ENCODE data around the gene ST7. TPM values are rescaled to one million over a fixed set of nuclear protein-coding genes. Genes with fewer than 3 reads are reported as not detected.

Gene ST7
- total RNA-seq, 1 donor from 2014 or later: 12.9 TPM

DNA sequence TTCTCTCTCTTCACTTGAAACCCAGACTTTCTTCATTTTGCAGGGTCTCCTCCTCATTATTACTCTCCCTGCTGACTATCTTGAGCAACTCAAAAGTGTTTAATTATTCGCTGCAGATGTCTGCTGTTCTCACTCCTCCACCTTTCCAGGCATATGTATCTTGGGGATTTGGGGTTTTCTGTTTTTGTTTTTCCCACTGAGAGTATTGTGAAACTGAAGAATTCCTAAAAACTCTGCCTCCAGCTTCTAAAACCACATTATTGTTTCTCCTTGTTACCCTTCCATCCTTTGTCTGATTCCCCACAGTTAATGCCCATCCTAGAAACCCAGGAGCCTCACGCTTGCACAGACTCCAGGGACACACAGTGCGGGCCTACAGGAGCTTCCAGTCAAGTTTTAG is 318.3 kb downstream of the ST7 start:
- H3K4me3 ChIP-seq (ENCODE audit: low read depth, low read length): no peak overlapping the region
- DNase-seq (ENCODE audit: low read depth): no peak
- no peaks in the 10 kb centered on the region for H3K27me3 ChIP-seq (ENCODE audit: control insufficient read depth, insufficient read depth, low read length)
- no peak for FAIRE-seq
- no peaks in the 10 kb centered on the region for H3K36me3 ChIP-seq (ENCODE audit: control insufficient read depth, insufficient read depth, low read length)
- TF ChIP-seq, protein P1, sequence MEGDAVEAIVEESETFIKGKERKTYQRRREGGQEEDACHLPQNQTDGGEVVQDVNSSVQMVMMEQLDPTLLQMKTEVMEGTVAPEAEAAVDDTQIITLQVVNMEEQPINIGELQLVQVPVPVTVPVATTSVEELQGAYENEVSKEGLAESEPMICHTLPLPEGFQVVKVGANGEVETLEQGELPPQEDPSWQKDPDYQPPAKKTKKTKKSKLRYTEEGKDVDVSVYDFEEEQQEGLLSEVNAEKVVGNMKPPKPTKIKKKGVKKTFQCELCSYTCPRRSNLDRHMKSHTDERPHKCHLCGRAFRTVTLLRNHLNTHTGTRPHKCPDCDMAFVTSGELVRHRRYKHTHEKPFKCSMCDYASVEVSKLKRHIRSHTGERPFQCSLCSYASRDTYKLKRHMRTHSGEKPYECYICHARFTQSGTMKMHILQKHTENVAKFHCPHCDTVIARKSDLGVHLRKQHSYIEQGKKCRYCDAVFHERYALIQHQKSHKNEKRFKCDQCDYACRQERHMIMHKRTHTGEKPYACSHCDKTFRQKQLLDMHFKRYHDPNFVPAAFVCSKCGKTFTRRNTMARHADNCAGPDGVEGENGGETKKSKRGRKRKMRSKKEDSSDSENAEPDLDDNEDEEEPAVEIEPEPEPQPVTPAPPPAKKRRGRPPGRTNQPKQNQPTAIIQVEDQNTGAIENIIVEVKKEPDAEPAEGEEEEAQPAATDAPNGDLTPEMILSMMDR (IDR thresholded peaks at IDR 0.05; ENCODE audit: insufficient read depth, low read length, severe bottlenecking): no peak

- Histone ChIP-seq H3K36me3 (ENCODE audit: control insufficient read depth, insufficient read depth, low read length) (no peaks in the 10 kb centered on the region), H3K4me3 (ENCODE audit: low read depth, low read length) (no peak overlapping the region), H3K27me3 (ENCODE audit: control insufficient read depth, insufficient read depth, low read length) (no peaks in the 10 kb centered on the region)
- TF ChIP-seq, protein P1 (IDR thresholded peaks at IDR 0.05; ENCODE audit: insufficient read depth, low read length, severe bottlenecking): no peak
- FAIRE-seq (no peak), DNase-seq (ENCODE audit: low read depth) (no peak)
Measured at GRCh38 chr7:117272017-117272759, 318.9 kb downstream of the ST7 start.

- Histone ChIP-seq H3K36me3 (ENCODE audit: control insufficient read depth, insufficient read depth, low read length) (no peaks in the 10 kb centered on the region), H3K4me3 (ENCODE audit: low read depth, low read length) (no peak overlapping the region), H3K27me3 (ENCODE audit: control insufficient read depth, insufficient read depth, low read length) (no peaks in the 10 kb centered on the region)
- no peak for FAIRE-seq
- DNase-seq (ENCODE audit: low read depth): no peak
- TF ChIP-seq, protein P1 (IDR thresholded peaks at IDR 0.05; ENCODE audit: insufficient read depth, low read length, severe bottlenecking): no peak
Measured at GRCh38 chr7:117273325-117273724, 320.0 kb downstream of the ST7 start.

DNA sequence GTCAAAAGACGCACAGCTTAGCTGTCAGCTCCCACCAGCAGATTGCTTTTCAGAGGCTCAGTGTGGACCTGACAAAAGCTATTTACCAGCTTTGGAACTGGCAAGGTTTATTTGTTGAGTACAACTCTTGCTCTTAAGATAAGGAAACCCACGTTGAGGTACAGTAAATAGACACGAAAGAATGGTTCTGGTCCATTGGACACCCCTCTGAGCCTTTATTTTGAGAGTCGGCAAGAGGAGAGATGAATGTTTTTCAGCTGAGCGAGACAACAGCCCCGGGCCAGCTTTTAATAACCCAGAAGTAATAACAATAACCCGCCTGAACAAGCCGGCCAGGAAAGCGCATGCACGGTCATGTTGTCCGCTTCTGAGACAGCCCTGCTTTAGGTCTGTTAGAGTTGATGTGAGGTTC is 320.5 kb downstream of the ST7 start:
- DNase-seq (ENCODE audit: low read depth) (peak; percentile 91), FAIRE-seq (no peak)
- no peaks in the 10 kb centered on the region for H3K27me3 ChIP-seq (ENCODE audit: control insufficient read depth, insufficient read depth, low read length)
- no peak overlapping the region for H3K4me3 ChIP-seq (ENCODE audit: low read depth, low read length)
- no peaks in the 10 kb centered on the region for H3K36me3 ChIP-seq (ENCODE audit: control insufficient read depth, insufficient read depth, low read length)
- TF ChIP-seq, protein P1 (IDR thresholded peaks at IDR 0.05; ENCODE audit: insufficient read depth, low read length, severe bottlenecking): no peak

DNA sequence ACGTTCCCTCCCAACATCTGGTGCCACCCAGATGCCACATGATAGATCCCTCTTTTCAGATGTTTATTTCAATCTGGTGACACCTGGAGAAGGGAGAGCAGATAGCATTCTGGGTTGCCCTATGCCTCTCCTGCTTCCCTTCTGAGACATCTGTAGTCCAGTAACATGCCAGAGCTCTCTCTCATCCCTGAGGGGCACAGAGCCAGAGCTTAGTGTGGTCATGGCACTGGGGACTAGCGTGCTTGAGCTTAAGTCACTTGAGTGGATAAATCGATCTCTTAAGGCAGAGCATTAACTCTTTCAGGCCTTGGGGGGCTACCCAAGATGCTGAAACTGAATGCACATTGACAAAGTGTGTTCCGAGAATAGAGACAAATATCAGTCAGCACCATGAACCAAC is 321.6 kb downstream of the ST7 start:
- H3K4me3 ChIP-seq (ENCODE audit: low read depth, low read length): no peak overlapping the region
- H3K27me3 ChIP-seq (ENCODE audit: control insufficient read depth, insufficient read depth, low read length): no peaks in the 10 kb centered on the region
- TF ChIP-seq, protein P1 (IDR thresholded peaks at IDR 0.05; ENCODE audit: insufficient read depth, low read length, severe bottlenecking): no peak
- no peak for DNase-seq (ENCODE audit: low read depth)
- no peak for FAIRE-seq
- no peaks in the 10 kb centered on the region for H3K36me3 ChIP-seq (ENCODE audit: control insufficient read depth, insufficient read depth, low read length)

GRCh38 chr7:117277576-117277975 is 324.3 kb downstream of the ST7 start:
- DNase-seq (ENCODE audit: low read depth): no peak
- Histone ChIP-seq H3K36me3 (ENCODE audit: control insufficient read depth, insufficient read depth, low read length) (no peaks in the 10 kb centered on the region), H3K4me3 (ENCODE audit: low read depth, low read length) (no peak overlapping the region), H3K27me3 (ENCODE audit: control insufficient read depth, insufficient read depth, low read length) (no peaks in the 10 kb centered on the region)
- TF ChIP-seq, protein P1 (IDR thresholded peaks at IDR 0.05; ENCODE audit: insufficient read depth, low read length, severe bottlenecking): no peak
- FAIRE-seq: no peak

Measured in bronchial epithelial cell (primary cell).